ENCODE results near the gene PLEKHG1. TPM values are rescaled to one million over a fixed set of nuclear protein-coding genes. Genes with fewer than 3 reads are reported as not detected.
A peak's percentile ranks its signal among the peaks of the same experiment; 100 is the strongest.

Gene PLEKHG1
- total and polyA plus RNA-seq, 2 of the 13 experiments (the other 11 are each of a cell fraction or from before 2014, with no cell fraction given) = 0.03 to 0.04 TPM

DNA sequence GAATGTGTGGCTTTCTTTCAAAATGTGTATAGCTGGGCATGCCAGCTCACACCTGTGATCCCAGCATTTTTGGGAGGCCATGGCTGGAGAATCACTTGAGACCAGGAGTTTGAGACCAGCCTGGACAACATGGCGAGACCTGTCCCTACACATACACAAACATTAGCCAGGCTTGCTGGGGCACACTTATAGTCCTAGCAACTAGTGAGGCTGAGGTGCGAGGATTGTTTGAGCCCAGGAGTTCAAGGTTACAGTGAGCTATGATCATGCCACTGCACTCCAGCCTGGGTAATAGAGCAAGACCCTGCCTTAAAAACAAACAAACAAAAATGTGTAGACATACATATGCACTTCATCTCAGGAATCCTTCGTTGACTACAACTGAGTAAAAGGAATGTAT is 31.1 kb upstream of the PLEKHG1 start:
- no peaks in the 10 kb centered on the region for H3K79me2 ChIP-seq (ENCODE audit: insufficient read depth, low read length)
- BruUV-seq (replicated peaks) = no TSS peak
- WGBS (ENCODE audit: low lambda C conversion rate) = 8% methylated on average over 3 of the region's 3 CpGs
- FAIRE-seq = no peak
- no peak overlapping the region for H3K27ac ChIP-seq (ENCODE audit: extremely low read length, insufficient read depth, low read length)
- no peak overlapping the region for H3K4me2 ChIP-seq (ENCODE audit: low read depth, low read length)
- ChIA-PET POLR2A (no interaction called here), CTCF (ENCODE audit: low intra/inter-chr PET ratio, low total read pairs) (no interaction called here)
- peak; percentile 29 for DNase-seq (ENCODE audit: low spot score)
- H3K9me3 ChIP-seq (ENCODE audit: low read length) = no peaks in the 10 kb centered on the region
- H3K4me1 ChIP-seq (ENCODE audit: insufficient read depth, low read length) = peaks cover 34% of the 10 kb centered on the region
- no peaks in the 10 kb centered on the region for H4K20me1 ChIP-seq (ENCODE audit: insufficient read depth, low read length)
- H3K27me3 ChIP-seq (ENCODE audit: control insufficient read depth in 1 of 2, insufficient read depth in 2 of 2, low read length in 2 of 2) = no peaks in the 10 kb centered on the region
- H3K9ac ChIP-seq (ENCODE audit: insufficient read depth, low read depth, low read length) = no peak overlapping the region
- H3K4me3 ChIP-seq (replicated peaks in 1 of 3; ENCODE audit: insufficient read depth in 1 of 3, low read depth in 2 of 3, low read length in 3 of 3) = no peak overlapping the region
- ATAC-seq = peak; percentile 67
- in situ Hi-C loops (cut with HindIII; ENCODE audit: extremely low pct_ligation_motif_present, low pct_unique_long_range_greater_than_20kb) (no loop called here), intact Hi-C loops (cut with micrococcal nuclease; ENCODE audit: unreplicated experiment) (no loop called here)
- H3K36me3 ChIP-seq (replicated peaks in 1 of 2; ENCODE audit: control insufficient read depth in 1 of 2, insufficient read depth in 2 of 2, low read length in 2 of 2) = no peaks in the 10 kb centered on the region
- H2AFZ ChIP-seq (ENCODE audit: low read length) = no peak overlapping the region
- TF ChIP-seq ZNF772 (CRISPR knock-in tag; IDR thresholded peaks at IDR 0.05) (peak; percentile 57; the same call in 1 of the 2 replicates), ZNF878 (CRISPR knock-in tag; IDR thresholded peaks at IDR 0.05) (no peak), RFXAP (CRISPR knock-in tag; IDR thresholded peaks at IDR 0.05; ENCODE audit: borderline replicate concordance) (0 out of 2 replicates have a peak, but pooled peaks have one; percentile 45), ZNF121 (CRISPR knock-in tag; IDR thresholded peaks at IDR 0.05) (peak; percentile 47), RFXANK (CRISPR knock-in tag; IDR thresholded peaks at IDR 0.05) (0 out of 2 replicates have a peak, but pooled peaks have one; percentile 50), ADNP (CRISPR knock-in tag; IDR thresholded peaks at IDR 0.05) (no peak), MBNL3 (CRISPR knock-in tag; conservative IDR thresholded peaks at IDR 0.05) (no peak), FOXP1 (IDR thresholded peaks at IDR 0.05) (no peak), FOXP1 (CRISPR knock-in tag; IDR thresholded peaks at IDR 0.05) (peak; percentile 17), POLR2AphosphoS2 (IDR thresholded peaks at IDR 0.05; ENCODE audit: low read depth, low read length) (no peak), ZNF33B (CRISPR knock-in tag; IDR thresholded peaks at IDR 0.05) (no peak), TSC22D2 (CRISPR knock-in tag; IDR thresholded peaks at IDR 0.05; ENCODE audit: borderline replicate concordance) (no peak), RARA (CRISPR knock-in tag; IDR thresholded peaks at IDR 0.05) (peak; percentile 59), TAF1 (CRISPR knock-in tag; IDR thresholded peaks at IDR 0.05) (no peak), HNF4A (CRISPR knock-in tag; IDR thresholded peaks at IDR 0.05) (peak; percentile 77), RFX5 (IDR thresholded peaks at IDR 0.05; ENCODE audit: low read depth, low read length) (peak; percentile 94), ZNF788 (CRISPR knock-in tag; IDR thresholded peaks at IDR 0.05; ENCODE audit: borderline replicate concordance) (peak; percentile 59; the same call in 1 of the 2 replicates), MED1 (CRISPR knock-in tag; IDR thresholded peaks at IDR 0.05) (0 out of 2 replicates have a peak, but pooled peaks have one; percentile 24), SIN3B (IDR thresholded peaks at IDR 0.05; ENCODE audit: low read length) (no peak)
- TF ChIP-seq, protein P1, sequence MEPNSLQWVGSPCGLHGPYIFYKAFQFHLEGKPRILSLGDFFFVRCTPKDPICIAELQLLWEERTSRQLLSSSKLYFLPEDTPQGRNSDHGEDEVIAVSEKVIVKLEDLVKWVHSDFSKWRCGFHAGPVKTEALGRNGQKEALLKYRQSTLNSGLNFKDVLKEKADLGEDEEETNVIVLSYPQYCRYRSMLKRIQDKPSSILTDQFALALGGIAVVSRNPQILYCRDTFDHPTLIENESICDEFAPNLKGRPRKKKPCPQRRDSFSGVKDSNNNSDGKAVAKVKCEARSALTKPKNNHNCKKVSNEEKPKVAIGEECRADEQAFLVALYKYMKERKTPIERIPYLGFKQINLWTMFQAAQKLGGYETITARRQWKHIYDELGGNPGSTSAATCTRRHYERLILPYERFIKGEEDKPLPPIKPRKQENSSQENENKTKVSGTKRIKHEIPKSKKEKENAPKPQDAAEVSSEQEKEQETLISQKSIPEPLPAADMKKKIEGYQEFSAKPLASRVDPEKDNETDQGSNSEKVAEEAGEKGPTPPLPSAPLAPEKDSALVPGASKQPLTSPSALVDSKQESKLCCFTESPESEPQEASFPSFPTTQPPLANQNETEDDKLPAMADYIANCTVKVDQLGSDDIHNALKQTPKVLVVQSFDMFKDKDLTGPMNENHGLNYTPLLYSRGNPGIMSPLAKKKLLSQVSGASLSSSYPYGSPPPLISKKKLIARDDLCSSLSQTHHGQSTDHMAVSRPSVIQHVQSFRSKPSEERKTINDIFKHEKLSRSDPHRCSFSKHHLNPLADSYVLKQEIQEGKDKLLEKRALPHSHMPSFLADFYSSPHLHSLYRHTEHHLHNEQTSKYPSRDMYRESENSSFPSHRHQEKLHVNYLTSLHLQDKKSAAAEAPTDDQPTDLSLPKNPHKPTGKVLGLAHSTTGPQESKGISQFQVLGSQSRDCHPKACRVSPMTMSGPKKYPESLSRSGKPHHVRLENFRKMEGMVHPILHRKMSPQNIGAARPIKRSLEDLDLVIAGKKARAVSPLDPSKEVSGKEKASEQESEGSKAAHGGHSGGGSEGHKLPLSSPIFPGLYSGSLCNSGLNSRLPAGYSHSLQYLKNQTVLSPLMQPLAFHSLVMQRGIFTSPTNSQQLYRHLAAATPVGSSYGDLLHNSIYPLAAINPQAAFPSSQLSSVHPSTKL (CRISPR knock-in tag; IDR thresholded peaks at IDR 0.05) = peak; percentile 42; the same call in 1 of the 2 replicates
- TF ChIP-seq, protein P2, sequence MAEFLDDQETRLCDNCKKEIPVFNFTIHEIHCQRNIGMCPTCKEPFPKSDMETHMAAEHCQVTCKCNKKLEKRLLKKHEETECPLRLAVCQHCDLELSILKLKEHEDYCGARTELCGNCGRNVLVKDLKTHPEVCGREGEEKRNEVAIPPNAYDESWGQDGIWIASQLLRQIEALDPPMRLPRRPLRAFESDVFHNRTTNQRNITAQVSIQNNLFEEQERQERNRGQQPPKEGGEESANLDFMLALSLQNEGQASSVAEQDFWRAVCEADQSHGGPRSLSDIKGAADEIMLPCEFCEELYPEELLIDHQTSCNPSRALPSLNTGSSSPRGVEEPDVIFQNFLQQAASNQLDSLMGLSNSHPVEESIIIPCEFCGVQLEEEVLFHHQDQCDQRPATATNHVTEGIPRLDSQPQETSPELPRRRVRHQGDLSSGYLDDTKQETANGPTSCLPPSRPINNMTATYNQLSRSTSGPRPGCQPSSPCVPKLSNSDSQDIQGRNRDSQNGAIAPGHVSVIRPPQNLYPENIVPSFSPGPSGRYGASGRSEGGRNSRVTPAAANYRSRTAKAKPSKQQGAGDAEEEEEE (CRISPR knock-in tag; IDR thresholded peaks at IDR 0.05; ENCODE audit: borderline replicate concordance) = no peak
- TF ChIP-seq, protein P3, sequence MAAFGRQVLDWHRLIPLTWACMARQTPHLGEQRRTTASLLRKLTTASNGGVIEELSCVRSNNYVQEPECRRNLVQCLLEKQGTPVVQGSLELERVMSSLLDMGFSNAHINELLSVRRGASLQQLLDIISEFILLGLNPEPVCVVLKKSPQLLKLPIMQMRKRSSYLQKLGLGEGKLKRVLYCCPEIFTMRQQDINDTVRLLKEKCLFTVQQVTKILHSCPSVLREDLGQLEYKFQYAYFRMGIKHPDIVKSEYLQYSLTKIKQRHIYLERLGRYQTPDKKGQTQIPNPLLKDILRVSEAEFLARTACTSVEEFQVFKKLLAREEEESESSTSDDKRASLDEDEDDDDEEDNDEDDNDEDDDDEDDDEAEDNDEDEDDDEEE (CRISPR knock-in tag; IDR thresholded peaks at IDR 0.05) = no peak

All from HepG2 (cell line).